ENCODE measurements around the gene NAA25.

NAA25 gene

GRCh38 chr12:112146123-112146522 is 37.5 kb upstream of the NAA25 start:
- no peak for TF ChIP-seq CTCF (IDR thresholded peaks at IDR 0.05; ENCODE audit: low read depth, low read length)
- H3K4me3 ChIP-seq (ENCODE audit: low read depth, low read length) = no peak overlapping the region

- no peak overlapping the region for H3K4me3 ChIP-seq (ENCODE audit: low read depth, low read length)
- no peak for TF ChIP-seq CTCF (IDR thresholded peaks at IDR 0.05; ENCODE audit: low read depth, low read length)
These were observed 32.1 kb upstream of the NAA25 start for GRCh38 chr12:112140728-112141127.

- no peak for TF ChIP-seq CTCF (IDR thresholded peaks at IDR 0.05; ENCODE audit: low read depth, low read length)
- H3K4me3 ChIP-seq (ENCODE audit: low read depth, low read length) = no peak overlapping the region
These were observed 26.1 kb upstream of the NAA25 start for GRCh38 chr12:112134731-112135130.

GRCh38 chr12:112133418-112133817 is 24.8 kb upstream of the NAA25 start:
- no peak for TF ChIP-seq CTCF (IDR thresholded peaks at IDR 0.05; ENCODE audit: low read depth, low read length)
- H3K4me3 ChIP-seq (ENCODE audit: low read depth, low read length) = no peak overlapping the region

GRCh38 chr12:112131686-112132085 is 23.1 kb upstream of the NAA25 start:
- no peak for TF ChIP-seq CTCF (IDR thresholded peaks at IDR 0.05; ENCODE audit: low read depth, low read length)
- H3K4me3 ChIP-seq (ENCODE audit: low read depth, low read length) = no peak overlapping the region

GRCh38 chr12:112130441-112130998 is 21.9 kb upstream of the NAA25 start:
- no peak for TF ChIP-seq CTCF (IDR thresholded peaks at IDR 0.05; ENCODE audit: low read depth, low read length)
- peak overlapping the region; percentile 39 for H3K4me3 ChIP-seq (ENCODE audit: low read depth, low read length)

- no peak for TF ChIP-seq CTCF (IDR thresholded peaks at IDR 0.05; ENCODE audit: low read depth, low read length)
- peak overlapping the region; percentile 87 for H3K4me3 ChIP-seq (ENCODE audit: low read depth, low read length)
These were observed 18.3 kb upstream of the NAA25 start for GRCh38 chr12:112126911-112127310.
